ENCODE data around the gene NR1I3.

Gene NR1I3

GRCh38 chr1:161180639-161181038 lies 57.4 kb downstream of the NR1I3 start:
- H3K4me1 Mint-ChIP-seq (ENCODE audit: low read depth), result peaks cover 82% of the 10 kb centered on the region
- H3K9me3 Mint-ChIP-seq, result no peaks in the 10 kb centered on the region
- H3K27ac Mint-ChIP-seq, result peak overlapping the region; percentile 66
- H3K4me3 Mint-ChIP-seq, result no peak overlapping the region
- no peaks in the 10 kb centered on the region for H3K27me3 Mint-ChIP-seq
- peaks cover 5% of the 10 kb centered on the region for H3K36me3 Mint-ChIP-seq (ENCODE audit: low read depth)

- no peak overlapping the region for H3K4me3 Mint-ChIP-seq
- no peaks in the 10 kb centered on the region for H3K27me3 Mint-ChIP-seq
- peaks cover 12% of the 10 kb centered on the region for H3K36me3 Mint-ChIP-seq (ENCODE audit: low read depth)
- peaks cover 82% of the 10 kb centered on the region for H3K4me1 Mint-ChIP-seq (ENCODE audit: low read depth)
- no peaks in the 10 kb centered on the region for H3K9me3 Mint-ChIP-seq
- peak overlapping the region; percentile 9 for H3K27ac Mint-ChIP-seq
These were observed 58.3 kb downstream of the NR1I3 start for GRCh38 chr1:161179698-161180097.
